Sciatic nerve (tissue), 2 donors: ENCODE data around the gene SMIM30. TPM values are rescaled to one million over a fixed set of nuclear protein-coding genes. Genes with fewer than 3 reads are reported as not detected.
A peak's percentile ranks its signal among the peaks of the same experiment; 100 is the strongest.
"Not testable (repeated sequence)": the region's sequence is repeated elsewhere in the genome, so short reads cannot be mapped to it uniquely, and the experiment has no call there.

ENCODE experiments used
- ATAC-seq: fragments of 200-7000 bp; cut with Tn5 transposase; one replicate; pipeline ENCODE4 v1.9.1; 2020; ENCODE audit warnings: mild to moderate bottlenecking, moderate library complexity
- DNase-seq: peaks from one replicate; pipeline ENCODE4 v3.0.0-alpha.2; 2020; ENCODE audit warnings: low spot score
- intact Hi-C: fragments of 100-400 bp; cut with DNase I; formaldehyde crosslinking; loops from one replicate; pipeline ENCODE4 v1.14.2; 2022
- total RNA-seq: library from RNA; stranded (reverse); fragmentation: NEBNext Ultra II Directional; extraction: Animal tissue kit (Norgen Biotek cat#: 25700); gene quantifications from one replicate; pipeline ENCODE4 v1.2.1, GENCODE V29; 2021
- donor health status: DM: no; HTN: no; CAD: no.
- donor health status: DM: no; HTN: no; CAD: no.

SMIM30 gene, protein sequence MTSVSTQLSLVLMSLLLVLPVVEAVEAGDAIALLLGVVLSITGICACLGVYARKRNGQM
- 29.6 TPM for total RNA-seq

DNA sequence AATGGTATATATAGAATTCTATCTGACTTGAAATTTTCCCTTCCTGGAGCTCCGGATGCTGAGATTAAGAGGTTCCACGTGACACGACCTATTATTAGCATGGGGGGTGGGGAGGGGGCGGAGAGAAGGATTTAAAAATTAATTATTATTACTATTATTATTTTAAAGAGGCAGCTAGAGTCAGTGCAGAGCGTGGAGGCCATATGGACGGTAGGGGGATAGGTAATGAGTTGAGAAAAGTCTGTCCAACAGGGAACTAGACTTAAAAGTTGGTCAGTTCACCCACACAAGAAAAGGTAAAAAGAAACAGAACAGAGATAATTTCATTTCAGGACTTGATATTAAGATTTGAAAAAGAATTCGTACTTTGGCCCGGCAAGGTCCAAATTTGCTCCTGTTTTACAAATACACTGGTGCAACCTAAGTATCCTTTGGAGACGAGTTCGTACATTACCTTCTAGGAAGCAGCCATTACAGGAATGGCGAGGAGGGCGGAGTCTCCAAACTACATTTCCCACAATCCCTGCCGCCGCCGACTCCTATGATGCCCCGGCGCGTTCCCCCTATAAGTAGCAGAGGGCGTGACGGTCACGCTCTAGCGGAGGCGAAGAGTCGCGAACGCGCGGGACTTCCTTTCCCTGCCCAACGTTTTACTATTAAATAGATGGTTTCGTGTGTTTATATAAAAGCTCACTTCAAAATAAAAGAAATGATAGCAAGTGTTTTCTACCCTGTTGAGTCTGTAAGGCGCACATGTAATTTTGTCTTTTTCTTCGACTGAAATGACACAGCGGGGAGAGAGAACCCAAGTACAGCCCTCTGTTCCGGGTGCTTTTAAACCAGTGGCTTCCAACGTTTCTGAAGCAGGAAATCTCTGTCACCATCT, at the start of gene SMIM30:
Gene SMIM30 (minus strand): TSS at position 481 of the 886 bp plus-strand sequence. CDS start 976 bp downstream, outside the sequence.
- intact Hi-C loops: no loop called here
- DNase-seq (peak; percentile 95), ATAC-seq (peak; percentile 100)

DNA sequence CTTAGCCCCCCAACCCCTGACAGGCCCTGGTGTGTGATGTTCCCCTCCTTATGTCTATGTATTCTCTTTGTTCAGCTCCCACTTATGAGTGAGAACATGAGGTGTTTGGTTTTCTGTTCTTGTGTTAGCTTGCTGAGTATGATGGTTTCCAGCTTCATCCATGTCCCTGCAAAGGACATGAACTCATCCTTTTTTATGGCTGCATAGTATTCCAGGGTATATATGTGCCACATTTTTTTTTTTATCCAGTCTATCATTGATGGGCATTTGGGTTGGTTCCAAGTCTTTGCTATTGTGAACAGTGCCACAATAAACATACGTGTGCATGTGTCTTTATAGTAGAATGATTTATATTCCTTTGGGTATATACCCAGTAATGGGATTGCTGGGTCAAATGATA, 47.8 kb upstream of the SMIM30 start:
- ATAC-seq, intact Hi-C loops, DNase-seq: not testable (repeated sequence)

DNA sequence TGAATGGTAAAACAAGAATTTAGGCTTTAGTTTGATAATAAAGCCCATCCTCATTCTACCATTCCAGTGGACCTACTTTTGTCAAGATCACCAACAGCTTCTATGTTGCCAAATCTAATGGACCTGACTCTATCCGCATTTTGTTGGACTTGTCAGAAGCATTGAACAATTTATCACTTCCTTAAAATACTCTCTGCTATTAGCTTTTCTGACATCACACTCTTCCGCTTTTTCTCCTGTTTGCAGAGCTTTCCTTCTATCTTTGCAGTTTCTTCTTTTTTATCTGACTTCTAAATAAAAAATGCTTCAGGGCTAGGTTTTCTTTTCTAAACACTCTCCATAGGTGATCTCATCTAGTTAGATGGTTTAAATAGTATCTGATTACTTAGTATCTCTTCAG, 42.7 kb upstream of the SMIM30 start:
- intact Hi-C loops: no loop called here
- no peak for DNase-seq
- no peak for ATAC-seq

DNA sequence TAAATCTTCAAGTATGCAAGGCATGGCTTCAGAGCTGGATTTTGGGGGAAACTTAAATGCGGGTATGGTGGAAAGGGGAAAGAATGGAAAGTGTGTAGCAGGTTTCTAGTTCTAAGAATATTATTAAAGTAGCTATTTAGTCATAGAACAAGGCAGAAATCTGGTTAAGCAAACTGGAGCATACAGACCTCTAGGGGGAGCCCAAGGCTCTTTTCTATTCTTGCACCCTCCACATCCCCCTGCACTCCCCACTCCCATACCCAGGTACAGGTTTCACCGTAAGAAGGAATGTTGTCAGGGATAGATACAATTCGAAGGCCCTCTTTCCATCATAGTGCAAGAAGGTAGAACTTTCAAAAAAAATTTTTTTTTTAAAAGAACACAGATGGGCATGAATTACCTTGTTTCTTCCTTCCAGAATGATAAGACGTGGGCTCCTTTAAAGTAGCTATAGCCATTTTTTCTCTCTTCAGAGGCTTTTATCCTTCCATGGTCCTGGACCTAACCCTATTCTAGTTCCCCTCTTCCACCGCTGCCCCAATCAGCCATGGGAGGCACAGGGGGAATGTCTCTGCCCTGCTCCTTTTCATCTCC, 41.5 kb upstream of the SMIM30 start:
- ATAC-seq (no peak), DNase-seq (no peak)
- intact Hi-C loops: no loop called here

DNA sequence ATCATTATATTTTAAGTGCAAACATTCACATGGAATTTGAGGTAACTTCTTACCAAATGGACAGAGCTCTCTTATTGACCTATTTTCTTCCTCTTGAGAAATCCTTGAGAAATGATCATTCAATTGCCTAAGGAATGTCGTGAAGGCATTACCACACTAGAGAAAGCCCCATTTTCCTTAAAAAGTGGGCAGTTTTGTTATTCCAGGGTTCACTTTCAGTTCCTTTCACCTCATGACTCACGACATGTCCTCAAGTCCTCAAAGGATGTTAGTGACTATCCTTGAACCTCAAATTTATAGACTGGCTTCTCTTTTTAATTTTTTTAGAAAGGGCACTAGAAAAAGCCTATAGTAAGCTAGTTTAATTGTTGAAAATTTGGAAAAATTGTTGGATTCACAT, 40.4 kb upstream of the SMIM30 start:
- no peak for ATAC-seq
- intact Hi-C loops: no loop called here
- DNase-seq: no peak

DNA sequence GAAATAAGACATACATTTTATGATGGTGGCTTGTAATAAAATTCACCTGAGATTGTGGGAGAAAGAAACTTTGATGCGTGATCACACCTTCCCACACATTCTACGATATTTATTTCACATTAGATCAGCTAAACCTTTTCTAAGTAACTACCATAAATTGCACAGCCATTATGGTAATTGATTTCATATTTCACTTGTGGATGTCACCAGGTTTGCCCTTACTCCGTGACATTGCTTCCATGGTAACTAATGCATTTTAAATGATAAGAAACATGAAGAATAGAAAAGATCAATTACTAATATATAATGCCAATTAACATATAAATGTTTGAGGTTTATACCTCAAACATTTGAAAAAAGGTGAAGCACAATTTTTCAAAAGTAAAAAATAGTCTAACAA, 35.8 kb upstream of the SMIM30 start:
- no peak for ATAC-seq
- DNase-seq: no peak
- intact Hi-C loops: no loop called here

DNA sequence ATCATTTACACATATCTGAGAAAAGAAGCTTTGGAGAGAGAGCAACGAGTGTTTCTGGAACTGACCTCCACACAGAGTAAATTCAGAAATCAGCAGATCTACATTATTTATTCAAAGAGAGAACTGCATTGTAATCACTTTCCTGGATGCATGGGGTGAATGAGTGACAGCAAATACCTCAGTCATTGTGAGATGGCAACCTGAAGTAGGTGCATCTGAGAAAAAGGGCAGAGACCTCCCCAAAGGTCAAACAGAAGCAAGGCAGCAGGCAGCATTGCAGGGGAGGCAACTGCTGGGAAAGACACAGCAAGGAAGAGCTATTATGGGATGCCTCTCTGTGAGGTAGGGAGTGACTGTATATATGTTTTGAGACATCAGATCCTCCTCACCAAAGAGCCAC, 26.5 kb upstream of the SMIM30 start:
- intact Hi-C loops: no loop called here
- ATAC-seq: no peak
- DNase-seq: no peak

DNA sequence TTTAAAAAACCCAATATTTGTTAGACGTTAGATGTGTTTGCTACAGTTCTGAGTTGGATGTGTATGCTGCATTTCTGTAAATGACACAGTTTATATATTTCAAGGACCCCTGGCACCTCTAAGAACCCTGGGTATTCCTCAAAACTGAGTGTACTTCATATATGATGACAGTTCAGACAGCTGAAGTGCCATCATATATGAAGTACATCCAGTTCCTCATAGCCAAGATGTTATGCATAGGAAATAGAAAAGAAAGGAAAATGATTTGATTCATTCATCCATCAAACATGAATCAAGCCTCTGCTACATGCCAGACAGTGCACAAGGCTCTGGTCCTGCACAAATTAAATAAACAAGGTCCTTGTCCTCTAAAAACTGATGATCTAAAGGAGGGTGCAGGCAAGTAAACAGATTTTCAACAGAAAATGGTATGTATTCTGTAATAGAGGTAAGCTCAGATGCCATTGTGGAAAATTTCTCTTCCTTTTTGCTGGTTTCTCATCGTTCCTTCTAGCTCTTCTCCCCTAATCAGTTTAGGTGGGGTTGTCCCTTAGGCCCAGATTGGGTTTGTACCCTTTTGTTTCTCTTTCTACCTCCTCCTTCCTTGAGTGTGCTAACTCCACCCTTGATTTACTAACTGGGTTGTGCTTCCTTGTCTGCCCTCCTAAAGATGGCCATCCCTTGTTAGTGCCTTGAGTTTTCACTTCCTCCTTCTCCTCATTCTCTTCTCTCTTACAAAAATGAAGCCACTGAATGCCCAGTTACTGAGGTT, 25.3 kb upstream of the SMIM30 start:
- intact Hi-C loops: no loop called here
- DNase-seq: no peak
- no peak for ATAC-seq

DNA sequence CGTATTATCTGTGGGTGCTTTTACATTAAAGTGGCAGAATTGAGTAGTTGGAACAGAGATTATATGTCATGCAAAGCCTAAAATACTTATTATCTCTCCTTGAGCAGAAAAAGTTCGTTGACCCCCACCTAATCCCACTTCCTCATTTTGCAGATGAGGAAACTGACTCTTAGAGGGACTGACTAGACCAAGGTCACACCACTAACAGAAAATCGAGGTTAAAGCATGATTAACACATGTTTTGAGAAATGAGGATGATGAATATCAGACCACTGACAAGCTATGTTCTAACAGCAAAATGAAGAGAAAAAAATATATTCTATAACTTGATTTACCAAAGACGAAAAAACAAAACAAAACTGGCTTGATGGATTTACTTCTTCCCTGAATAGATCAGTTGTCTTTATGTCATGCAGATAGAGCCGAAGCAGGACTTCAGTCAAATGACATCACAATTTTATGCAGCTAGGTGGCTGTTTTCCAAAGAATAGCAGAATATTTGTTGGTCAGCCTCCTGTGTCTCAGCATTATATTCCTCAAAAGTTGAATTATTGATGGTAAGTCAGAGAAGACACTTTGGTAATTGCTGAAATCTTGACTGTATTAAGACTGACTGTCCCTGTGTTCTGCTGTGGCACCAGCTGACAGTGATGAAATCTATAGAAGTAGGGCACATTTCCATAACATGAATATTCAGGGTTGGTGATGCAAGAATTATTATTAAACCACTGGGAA, 24.2 kb upstream of the SMIM30 start:
- no peak for DNase-seq
- intact Hi-C loops: no loop called here
- no peak for ATAC-seq

DNA sequence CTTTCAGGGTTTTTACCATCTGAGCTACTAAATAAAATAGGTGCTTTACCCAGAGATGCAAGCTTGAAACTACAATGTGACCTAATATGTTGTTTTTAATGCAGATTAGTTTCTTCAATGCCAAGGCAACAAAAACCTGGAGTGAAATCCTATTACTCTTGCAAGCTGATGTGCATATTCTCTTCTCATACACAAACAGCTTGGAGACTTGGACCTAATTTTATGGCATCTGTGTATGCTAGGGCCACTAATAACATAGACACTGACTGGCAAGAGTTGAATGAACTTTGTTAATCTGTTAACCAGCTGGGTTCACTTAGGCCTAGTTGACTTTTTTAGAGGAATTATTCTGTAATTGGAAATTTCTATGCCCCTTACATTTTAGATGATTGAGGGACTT, 23.4 kb upstream of the SMIM30 start:
- ATAC-seq: no peak
- intact Hi-C loops: no loop called here
- DNase-seq: no peak

DNA sequence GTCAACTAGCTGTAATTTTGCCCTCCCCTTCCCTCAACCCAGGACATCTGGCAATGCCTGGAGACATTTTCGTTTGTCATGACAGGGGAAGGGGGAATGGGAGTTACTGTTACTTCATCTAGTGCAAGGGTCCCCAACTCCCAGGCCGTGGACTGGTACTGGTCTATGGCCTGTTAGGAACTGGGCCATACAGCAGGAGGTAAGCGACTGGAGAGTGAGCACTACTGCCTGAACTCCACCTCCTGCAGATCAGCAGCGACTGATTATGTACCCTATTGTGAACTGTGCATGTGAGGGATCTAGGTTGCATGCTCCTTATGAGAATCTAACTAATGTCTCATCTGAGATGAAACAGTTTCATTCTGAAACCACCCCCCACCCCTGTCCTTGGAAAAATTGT, 22.6 kb upstream of the SMIM30 start:
- no peak for DNase-seq
- no peak for ATAC-seq
- intact Hi-C loops: no loop called here

DNA sequence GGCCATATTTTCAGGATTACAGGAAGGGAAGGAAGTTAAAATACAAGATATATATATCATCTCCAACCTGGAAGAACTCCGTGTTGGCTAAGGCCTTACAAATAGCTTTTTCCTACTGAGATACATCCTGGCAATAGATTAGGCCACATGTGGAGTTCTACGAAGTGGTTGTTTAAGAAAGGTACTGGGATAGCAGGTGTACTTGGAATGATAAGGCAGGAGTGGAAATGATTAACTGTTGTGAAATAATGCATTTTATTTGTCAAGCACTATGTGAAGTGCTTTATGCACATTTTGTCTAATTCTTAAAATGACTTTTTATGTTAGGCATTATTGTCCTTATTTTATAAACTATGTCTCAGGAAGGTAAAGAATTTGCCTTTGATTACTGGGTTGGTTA, 18.9 kb upstream of the SMIM30 start:
- ATAC-seq: no peak
- intact Hi-C loops: no loop called here

DNA sequence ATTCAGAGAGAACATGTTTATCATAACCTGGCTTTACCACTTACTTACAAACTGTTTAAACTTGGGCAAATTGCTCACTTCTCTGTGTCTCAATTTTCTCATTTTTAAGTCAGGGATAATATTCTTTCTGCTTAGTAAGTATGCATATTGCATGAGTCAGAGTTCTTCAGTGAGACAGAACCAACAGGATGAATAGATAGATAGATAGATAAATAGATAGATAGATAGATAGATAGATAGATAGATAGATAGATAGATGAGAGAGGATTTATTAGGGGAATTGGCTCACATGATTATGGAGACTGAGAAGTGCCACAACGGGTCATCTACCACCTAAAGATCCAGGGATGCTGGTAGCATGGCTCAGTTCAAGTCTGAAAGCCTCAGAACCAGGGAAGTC, 15.7 kb upstream of the SMIM30 start:
- no peak for ATAC-seq
- no peak for DNase-seq
- intact Hi-C loops: no loop called here

More for the DNA sequence above, 18.9 kb upstream of the SMIM30 start:
- DNase-seq: no peak

DNA sequence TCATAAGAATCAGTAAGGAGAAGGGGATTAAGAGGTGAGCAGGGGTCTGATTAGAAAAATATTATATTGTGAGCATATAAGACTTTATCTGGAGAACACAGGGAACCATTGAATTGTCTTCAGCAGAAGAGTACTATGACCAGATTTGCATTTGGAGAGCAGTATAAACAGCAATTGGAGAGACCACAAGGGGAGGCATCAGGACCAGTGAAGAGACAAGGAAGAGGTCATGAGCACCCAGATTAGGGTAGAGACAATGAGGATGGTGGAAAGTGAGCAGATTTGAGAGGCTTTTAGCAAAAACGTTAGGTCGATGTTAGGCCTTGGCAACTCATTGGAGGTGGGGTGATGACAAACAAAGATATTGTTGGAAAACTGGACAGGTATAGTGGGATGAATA, 13.0 kb upstream of the SMIM30 start:
- ATAC-seq: no peak
- intact Hi-C loops: no loop called here

DNA sequence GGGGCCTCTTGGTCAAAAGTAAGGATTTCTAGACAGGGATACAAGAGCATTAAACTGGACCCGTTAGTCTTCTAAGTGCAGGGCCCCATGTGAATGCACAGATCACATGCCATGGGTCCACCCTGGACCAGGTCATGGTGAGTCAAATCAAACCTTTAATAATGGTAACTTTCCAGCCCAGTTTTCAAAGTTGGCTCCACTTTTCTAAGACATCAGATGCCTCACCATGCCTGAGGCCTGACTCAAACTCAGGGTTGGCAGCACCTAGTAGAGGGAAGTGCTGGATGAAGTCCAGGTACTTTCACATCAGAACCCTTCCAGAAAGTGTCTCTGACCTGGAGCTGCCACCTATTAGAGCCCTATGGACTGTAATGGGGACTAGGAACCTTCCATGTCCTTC, 9.7 kb upstream of the SMIM30 start:
- no peak for ATAC-seq
- intact Hi-C loops: no loop called here
- no peak for DNase-seq

More for the DNA sequence above, 13.0 kb upstream of the SMIM30 start:
- DNase-seq: no peak

DNA sequence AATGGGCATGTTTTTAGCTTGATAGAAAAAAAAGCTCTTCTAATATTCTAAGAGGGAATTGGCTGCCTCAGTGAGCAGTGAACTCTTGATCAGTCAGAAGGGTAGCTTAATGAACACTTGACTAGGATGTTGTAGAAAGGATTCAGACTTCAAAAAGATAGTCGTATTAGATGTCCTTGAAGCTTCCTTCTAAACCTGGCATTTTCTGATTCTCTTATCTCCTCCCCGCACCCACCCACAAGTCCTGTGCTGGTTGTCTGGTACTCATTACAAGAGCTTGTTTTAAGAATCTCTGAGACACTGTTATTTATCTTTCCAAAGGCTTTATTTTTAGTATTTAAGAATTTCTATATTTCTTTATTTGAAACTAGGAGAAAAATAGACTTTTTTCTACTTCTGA, 7.4 kb upstream of the SMIM30 start:
- ATAC-seq: no peak
- no peak for DNase-seq
- intact Hi-C loops: no loop called here

DNA sequence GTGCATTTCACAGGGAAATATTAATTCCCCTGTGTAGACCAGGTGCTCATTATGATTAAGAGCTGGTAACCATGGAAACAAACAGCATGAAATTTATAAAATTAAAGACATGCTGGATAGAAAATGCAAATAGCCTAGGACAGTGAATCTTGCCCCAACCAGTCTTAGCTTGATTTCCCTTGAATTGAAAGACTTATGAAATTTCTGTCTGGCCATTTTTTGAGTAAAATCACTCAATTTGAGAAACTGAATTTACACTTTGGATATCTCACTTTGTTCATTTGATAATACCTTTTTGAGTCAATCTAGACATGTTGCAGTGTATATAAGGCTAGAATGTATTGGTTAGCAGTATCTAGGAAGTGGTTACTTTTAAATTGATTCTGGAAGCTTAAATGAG, 4.4 kb upstream of the SMIM30 start:
- DNase-seq: no peak
- intact Hi-C loops: no loop called here
- no peak for ATAC-seq

DNA sequence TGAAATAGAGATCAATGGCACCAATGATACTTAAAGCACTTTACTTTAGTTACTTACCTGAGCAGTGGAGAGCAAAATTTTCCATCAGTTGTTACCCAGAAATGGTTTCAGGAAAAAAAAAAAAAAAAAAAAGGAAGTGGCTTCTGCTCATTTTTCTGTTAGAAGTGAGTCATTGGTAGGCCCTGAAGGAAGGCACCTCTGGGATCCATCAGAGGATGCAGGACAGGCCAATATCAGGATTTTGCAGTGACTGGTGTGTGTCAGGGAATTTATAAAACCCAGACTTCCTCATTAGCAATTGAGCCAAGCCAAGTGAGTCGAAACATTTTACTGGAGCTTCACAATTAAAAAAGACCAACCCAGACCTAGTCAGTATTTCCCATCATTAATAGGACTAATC, 2.3 kb upstream of the SMIM30 start:
- no peak for ATAC-seq
- no peak for DNase-seq
- intact Hi-C loops: no loop called here

DNA sequence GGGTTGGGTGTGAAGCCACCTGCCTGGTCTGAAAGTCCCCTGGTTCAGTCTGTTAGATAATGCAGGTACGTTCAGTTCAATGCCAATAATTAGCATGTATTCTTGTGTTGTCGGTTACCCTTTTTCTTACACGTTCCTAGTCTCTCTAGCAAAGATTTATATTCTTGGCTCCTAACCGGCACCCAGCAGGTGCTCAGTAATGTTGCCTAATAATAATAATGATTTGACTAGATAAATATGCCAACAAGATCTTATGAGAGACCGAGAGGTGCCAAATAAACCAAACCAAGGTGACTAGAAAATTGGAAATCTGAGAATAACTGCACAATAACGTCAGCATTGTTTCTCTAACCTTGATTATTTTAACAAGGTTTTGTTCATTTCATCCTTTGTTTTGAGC, 1.1 kb upstream of the SMIM30 start:
- ATAC-seq (no peak), DNase-seq (no peak)
- intact Hi-C loops: no loop called here
